IPS DF 6.9 (cell line): ENCODE results near the gene LRP1B.

ENCODE experiments used
- DNase-seq: peaks from one replicate; pipeline ENCODE4 v3.0.0-alpha.2; 2013; ENCODE audit warnings: low read depth, low spot score
- H3K27ac ChIP-seq: one replicate; pipeline ENCODE4 v1.5.1; 2013; ENCODE audit warnings: low read length, control low read depth
- H3K27me3 ChIP-seq: 2 replicates; pipeline ENCODE4 v1.6.1; 2013; ENCODE audit warnings: mild to moderate bottlenecking, low read length; ENCODE audit not compliant: control insufficient read depth, insufficient read depth
- H3K36me3 ChIP-seq: 2 replicates; pipeline ENCODE4 v1.6.1; 2013; ENCODE audit warnings: low read length; ENCODE audit not compliant: control insufficient read depth, insufficient read depth
- H3K4me1 ChIP-seq: 2 replicates; pipeline ENCODE4 v1.6.1; 2013; ENCODE audit warnings: low read length; ENCODE audit not compliant: control insufficient read depth, insufficient read depth
- H3K4me3 ChIP-seq: 2 replicates; pipeline ENCODE4 v1.5.1; 2013; ENCODE audit warnings: mild to moderate bottlenecking, low read length
- H3K9me3 ChIP-seq: 2 replicates; pipeline ENCODE4 v1.6.1; 2013; ENCODE audit warnings: low read length, inconsistent platforms; ENCODE audit not compliant: control insufficient read depth, insufficient read depth
- WGBS: extraction: QIAGEN DNeasy Blood & Tissue Kit; methylation state at CpG from one replicate; pipeline ENCODE4 v1.1.7; 2013; ENCODE audit warnings: mixed read lengths, missing lambda C conversion rate; ENCODE audit not compliant: insufficient read length, insufficient coverage; 5-methylcytosine and 5-hydroxymethylcytosine counted together

Gene LRP1B

GRCh38 chr2:140943867-140944266, 1186.9 kb downstream of the LRP1B start:
- Histone ChIP-seq H3K27ac (no peak overlapping the region), H3K36me3 (no peaks in the 10 kb centered on the region), H3K4me1 (no peaks in the 10 kb centered on the region)

GRCh38 chr2:140942284-140942683, 1188.5 kb downstream of the LRP1B start:
- Histone ChIP-seq H3K27ac (no peak overlapping the region), H3K9me3 (no peaks in the 10 kb centered on the region), H3K27me3 (no peaks in the 10 kb centered on the region), H3K36me3 (no peaks in the 10 kb centered on the region), H3K4me3 (no peak overlapping the region), H3K4me1 (no peaks in the 10 kb centered on the region)
- WGBS, result no CpG with 5 or more reads among the region's 2 CpGs
- DNase-seq, result no peak

More at GRCh38 chr2:140943867-140944266, 1186.9 kb downstream of the LRP1B start:
- Histone ChIP-seq H3K9me3 (no peaks in the 10 kb centered on the region), H3K27me3 (no peaks in the 10 kb centered on the region), H3K4me3 (no peak overlapping the region)
- DNase-seq, result no peak

- H3K27ac ChIP-seq, result no peak overlapping the region
- H3K9me3 ChIP-seq, result no peaks in the 10 kb centered on the region
- no peaks in the 10 kb centered on the region for H3K27me3 ChIP-seq
- no peak for DNase-seq
- H3K4me3 ChIP-seq, result no peak overlapping the region
- 0 out of 2 replicates have a peak, but pooled peaks cover 2% of the 10 kb centered on the region for H3K4me1 ChIP-seq
- H3K36me3 ChIP-seq, result no peaks in the 10 kb centered on the region
- no CpG with 5 or more reads among the region's 5 CpGs for WGBS
Observed at GRCh38 chr2:140929849-140930248, 1201.0 kb downstream of the LRP1B start.

GRCh38 chr2:140918426-140918825, 1212.4 kb downstream of the LRP1B start:
- no peaks in the 10 kb centered on the region for H3K9me3 ChIP-seq
- WGBS, result no CpG with 5 or more reads among the region's 3 CpGs

GRCh38 chr2:140916410-140916809, 1214.4 kb downstream of the LRP1B start:
- H3K4me3 ChIP-seq, result no peak overlapping the region
- H3K27ac ChIP-seq, result no peak overlapping the region
- H3K4me1 ChIP-seq, result no peaks in the 10 kb centered on the region
- H3K36me3 ChIP-seq, result no peaks in the 10 kb centered on the region
- no peak for DNase-seq
- H3K27me3 ChIP-seq, result no peaks in the 10 kb centered on the region
- no peaks in the 10 kb centered on the region for H3K9me3 ChIP-seq

More at GRCh38 chr2:140918426-140918825, 1212.4 kb downstream of the LRP1B start:
- no peak overlapping the region for H3K4me3 ChIP-seq
- no peak for DNase-seq
- no peaks in the 10 kb centered on the region for H3K4me1 ChIP-seq
- no peaks in the 10 kb centered on the region for H3K27me3 ChIP-seq
- H3K36me3 ChIP-seq, result no peaks in the 10 kb centered on the region
- no peak overlapping the region for H3K27ac ChIP-seq

- Histone ChIP-seq H3K36me3 (no peaks in the 10 kb centered on the region), H3K27me3 (no peaks in the 10 kb centered on the region), H3K4me1 (no peaks in the 10 kb centered on the region), H3K9me3 (no peaks in the 10 kb centered on the region), H3K4me3 (no peak overlapping the region), H3K27ac (no peak overlapping the region)
- no peak for DNase-seq
Observed at GRCh38 chr2:140910683-140911082, 1220.1 kb downstream of the LRP1B start.

GRCh38 chr2:140905083-140905781, 1225.6 kb downstream of the LRP1B start:
- Histone ChIP-seq H3K4me1 (0 out of 2 replicates have a peak, but pooled peaks cover 1% of the 10 kb centered on the region), H3K4me3 (no peak overlapping the region), H3K27ac (no peak overlapping the region), H3K27me3 (no peaks in the 10 kb centered on the region), H3K9me3 (no peaks in the 10 kb centered on the region), H3K36me3 (no peaks in the 10 kb centered on the region)
- WGBS, result no CpG with 5 or more reads among the region's 6 CpGs
- DNase-seq, result peak; percentile 54

- no peak for DNase-seq
- Histone ChIP-seq H3K9me3 (no peaks in the 10 kb centered on the region), H3K36me3 (no peaks in the 10 kb centered on the region), H3K27ac (no peak overlapping the region), H3K4me1 (no peaks in the 10 kb centered on the region; the same call in 1 of the 2 replicates), H3K27me3 (no peaks in the 10 kb centered on the region), H3K4me3 (no peak overlapping the region)
- no CpG with 5 or more reads among the region's 9 CpGs for WGBS
Observed at GRCh38 chr2:140895378-140895777, 1235.4 kb downstream of the LRP1B start.

GRCh38 chr2:140893685-140894084, 1237.1 kb downstream of the LRP1B start:
- Histone ChIP-seq H3K4me3 (no peak overlapping the region), H3K27ac (no peak overlapping the region), H3K36me3 (no peaks in the 10 kb centered on the region), H3K27me3 (no peaks in the 10 kb centered on the region), H3K4me1 (no peaks in the 10 kb centered on the region; the same call in 1 of the 2 replicates), H3K9me3 (no peaks in the 10 kb centered on the region)
- 100% methylated on average over 1 of the region's 4 CpGs for WGBS
- DNase-seq, result no peak

- Histone ChIP-seq H3K4me1 (no peaks in the 10 kb centered on the region; the same call in 1 of the 2 replicates), H3K4me3 (no peak overlapping the region), H3K27ac (no peak overlapping the region), H3K9me3 (no peaks in the 10 kb centered on the region), H3K36me3 (no peaks in the 10 kb centered on the region), H3K27me3 (no peaks in the 10 kb centered on the region)
- no CpG with 5 or more reads among the region's 3 CpGs for WGBS
- DNase-seq, result no peak
Observed at GRCh38 chr2:140892911-140893637, 1237.7 kb downstream of the LRP1B start.

- H3K27ac ChIP-seq, result no peak overlapping the region
- no CpG with 5 or more reads among the region's 5 CpGs for WGBS
- H3K27me3 ChIP-seq, result no peaks in the 10 kb centered on the region
- no peaks in the 10 kb centered on the region for H3K9me3 ChIP-seq
- DNase-seq, result no peak
- H3K36me3 ChIP-seq, result no peaks in the 10 kb centered on the region
- no peak overlapping the region for H3K4me3 ChIP-seq
- H3K4me1 ChIP-seq, result no peaks in the 10 kb centered on the region; the same call in 1 of the 2 replicates
Observed at GRCh38 chr2:140892436-140892835, 1238.4 kb downstream of the LRP1B start.
